ENCODE measurements around the gene HS6ST3.

HS6ST3 gene

GRCh38 chr13:96238861-96239260 is 149.0 kb downstream of the HS6ST3 start:
- TF ChIP-seq EP300 (IDR thresholded peaks at IDR 0.05; ENCODE audit: borderline replicate concordance) (no peak), TEAD4 (IDR thresholded peaks at IDR 0.05) (no peak), RAD21 (IDR thresholded peaks at IDR 0.05; ENCODE audit: low read depth) (no peak), FOXM1 (IDR thresholded peaks at IDR 0.05; ENCODE audit: borderline replicate concordance, low read depth) (no peak), EGR1 (IDR thresholded peaks at IDR 0.05) (no peak), CEBPB (IDR thresholded peaks at IDR 0.05) (no peak)

GRCh38 chr13:96243376-96243775 is 153.5 kb downstream of the HS6ST3 start:
- no peak for TF ChIP-seq TCF12 (IDR thresholded peaks at IDR 0.05; ENCODE audit: low read depth)
- TF ChIP-seq USF1 (IDR thresholded peaks at IDR 0.05): no peak
- TF ChIP-seq FOXM1 (IDR thresholded peaks at IDR 0.05; ENCODE audit: borderline replicate concordance, low read depth): no peak
- TF ChIP-seq CEBPB (IDR thresholded peaks at IDR 0.05): no peak
- no peak for TF ChIP-seq REST (IDR thresholded peaks at IDR 0.05; ENCODE audit: low read depth)
- TF ChIP-seq ZBTB7A (IDR thresholded peaks at IDR 0.05; ENCODE audit: low read depth): no peak
- no peak for TF ChIP-seq YY1 (IDR thresholded peaks at IDR 0.05; ENCODE audit: low read depth)
- no peak for TF ChIP-seq MAX (IDR thresholded peaks at IDR 0.05)
- TF ChIP-seq NFIC (IDR thresholded peaks at IDR 0.05): no peak
- TF ChIP-seq EP300 (IDR thresholded peaks at IDR 0.05; ENCODE audit: borderline replicate concordance): no peak

- TF ChIP-seq TAF1 (IDR thresholded peaks at IDR 0.05; ENCODE audit: low read depth) (no peak), NFIC (IDR thresholded peaks at IDR 0.05) (no peak), CREB1 (IDR thresholded peaks at IDR 0.05; ENCODE audit: low read depth) (no peak), YY1 (IDR thresholded peaks at IDR 0.05; ENCODE audit: low read depth) (no peak), TEAD4 (IDR thresholded peaks at IDR 0.05) (no peak), FOXM1 (IDR thresholded peaks at IDR 0.05; ENCODE audit: borderline replicate concordance, low read depth) (no peak), ZBTB7A (IDR thresholded peaks at IDR 0.05; ENCODE audit: low read depth) (no peak), RAD21 (IDR thresholded peaks at IDR 0.05; ENCODE audit: low read depth) (no peak), EP300 (IDR thresholded peaks at IDR 0.05; ENCODE audit: borderline replicate concordance) (no peak), EGR1 (IDR thresholded peaks at IDR 0.05) (no peak), TCF12 (IDR thresholded peaks at IDR 0.05; ENCODE audit: low read depth) (no peak), USF1 (IDR thresholded peaks at IDR 0.05) (no peak), REST (IDR thresholded peaks at IDR 0.05; ENCODE audit: low read depth) (no peak), MAX (IDR thresholded peaks at IDR 0.05) (no peak), CEBPB (IDR thresholded peaks at IDR 0.05) (no peak)
These were observed 158.2 kb downstream of the HS6ST3 start for GRCh38 chr13:96248103-96248502.

GRCh38 chr13:96248996-96249395 is 159.1 kb downstream of the HS6ST3 start:
- TF ChIP-seq REST (IDR thresholded peaks at IDR 0.05; ENCODE audit: low read depth) (no peak), TCF12 (IDR thresholded peaks at IDR 0.05; ENCODE audit: low read depth) (no peak), MAX (IDR thresholded peaks at IDR 0.05) (no peak), TAF1 (IDR thresholded peaks at IDR 0.05; ENCODE audit: low read depth) (no peak), RAD21 (IDR thresholded peaks at IDR 0.05; ENCODE audit: low read depth) (no peak), NFIC (IDR thresholded peaks at IDR 0.05) (no peak), TEAD4 (IDR thresholded peaks at IDR 0.05) (no peak)

- TF ChIP-seq CEBPB (IDR thresholded peaks at IDR 0.05) (no peak), RAD21 (IDR thresholded peaks at IDR 0.05; ENCODE audit: low read depth) (no peak), EGR1 (IDR thresholded peaks at IDR 0.05) (no peak), NFIC (IDR thresholded peaks at IDR 0.05) (no peak), FOXM1 (IDR thresholded peaks at IDR 0.05; ENCODE audit: borderline replicate concordance, low read depth) (no peak), YY1 (IDR thresholded peaks at IDR 0.05; ENCODE audit: low read depth) (no peak), ZBTB7A (IDR thresholded peaks at IDR 0.05; ENCODE audit: low read depth) (no peak), USF1 (IDR thresholded peaks at IDR 0.05) (no peak), MAX (IDR thresholded peaks at IDR 0.05) (no peak), TAF1 (IDR thresholded peaks at IDR 0.05; ENCODE audit: low read depth) (no peak), REST (IDR thresholded peaks at IDR 0.05; ENCODE audit: low read depth) (no peak), EP300 (IDR thresholded peaks at IDR 0.05; ENCODE audit: borderline replicate concordance) (no peak), CREB1 (IDR thresholded peaks at IDR 0.05; ENCODE audit: low read depth) (no peak)
These were observed 163.0 kb downstream of the HS6ST3 start for GRCh38 chr13:96252903-96253302.
